GM23338 (cell line): Measurements from ENCODE around the gene ZDHHC8. TPM values are rescaled to one million over a fixed set of nuclear protein-coding genes. Genes with fewer than 3 reads are reported as not detected.

Experiments used
- ATAC-seq: fragments of 200-7000 bp; cut with Tn5 transposase; 3 replicates; pipeline ENCODE4 v1.9.1; 2020
- DNase-seq: peaks from one replicate; pipeline ENCODE4 v3.0.0-alpha.2; 2015; ENCODE audit warnings: low spot score
- H2AFZ ChIP-seq: fragments of 200-600 bp; sonication (generic); 2 replicates; pipeline ENCODE4 v1.8.0; 2016; ENCODE audit warnings: antibody characterized with exemption, mild to moderate bottlenecking, moderate library complexity
- H3F3A ChIP-seq: fragments of 200-600 bp; sonication (generic); replicated peaks from 2 replicates; pipeline ENCODE4 v1.8.0; 2017; ENCODE audit warnings: antibody characterized with exemption, mixed run types, low read depth
- H3K27ac ChIP-seq: fragments of 200-600 bp; sonication (generic); 2 replicates; pipeline ENCODE4 v1.6.1; 2016; ENCODE audit warnings: low read depth
- H3K27me3 ChIP-seq: fragments of 200-600 bp; sonication (generic); 2 replicates; pipeline ENCODE4 v1.8.0; 2016; ENCODE audit warnings: mild to moderate bottlenecking, mixed run types, moderate library complexity; ENCODE audit not compliant: insufficient read depth
- H3K36me3 ChIP-seq: fragments of 200-600 bp; sonication (generic); 2 replicates; pipeline ENCODE4 v1.8.0; 2016; ENCODE audit warnings: mild to moderate bottlenecking; ENCODE audit not compliant: insufficient read depth
- H3K4me1 ChIP-seq: fragments of 200-600 bp; sonication (generic); 2 replicates; pipeline ENCODE4 v1.8.0; 2016; ENCODE audit warnings: mild to moderate bottlenecking, moderate library complexity; ENCODE audit not compliant: insufficient read depth
- H3K4me2 ChIP-seq: fragments of 200-600 bp; sonication (generic); 2 replicates; pipeline ENCODE4 v1.7.1; 2017; ENCODE audit warnings: mixed run types
- H3K4me3 ChIP-seq: fragments of 200-600 bp; sonication (generic); 2 replicates; pipeline ENCODE4 v1.6.1; 2016; ENCODE audit warnings: mixed run types
- H3K79me2 ChIP-seq: fragments of 200-600 bp; sonication (generic); replicated peaks from 2 replicates; pipeline ENCODE4 v1.8.0; 2017; ENCODE audit warnings: mild to moderate bottlenecking; ENCODE audit not compliant: insufficient read depth
- H3K9me2 ChIP-seq: fragments of 200-600 bp; sonication (generic); 2 replicates; pipeline ENCODE4 v1.8.0; 2017; ENCODE audit not compliant: insufficient read depth
- H4K20me1 ChIP-seq: fragments of 200-600 bp; sonication (generic); replicated peaks from 2 replicates; pipeline ENCODE4 v1.8.0; 2017; ENCODE audit warnings: mild to moderate bottlenecking; ENCODE audit not compliant: insufficient read depth
- H3K27ac Mint-ChIP-seq: 2 replicates; pipeline ENCODE4 v1.8.0; 2020; ENCODE audit warnings: inconsistent platforms, mild to moderate bottlenecking, moderate library complexity, mixed read lengths
- H3K27me3 Mint-ChIP-seq: 3 replicates; pipeline ENCODE4 v1.8.0; 2022; ENCODE audit warnings: low read depth, mild to moderate bottlenecking, moderate library complexity, mixed read lengths, inconsistent platforms; ENCODE audit not compliant: insufficient read depth, poor library complexity
- H3K36me3 Mint-ChIP-seq: 3 replicates; pipeline ENCODE4 v1.8.0; 2021; ENCODE audit warnings: low read depth, mild to moderate bottlenecking, inconsistent platforms, moderate library complexity, mixed read lengths
- H3K4me1 Mint-ChIP-seq: 3 replicates; pipeline ENCODE4 v1.8.0; 2020; ENCODE audit warnings: mild to moderate bottlenecking, inconsistent platforms, mixed read lengths
- H3K4me3 Mint-ChIP-seq: 3 replicates; pipeline ENCODE4 v1.8.0; 2021; ENCODE audit warnings: moderate library complexity, mild to moderate bottlenecking, inconsistent platforms, mixed read lengths
- H3K9me3 Mint-ChIP-seq: 3 replicates; pipeline ENCODE4 v1.8.0; 2020; ENCODE audit warnings: moderate library complexity, mild to moderate bottlenecking, inconsistent platforms, mixed read lengths
- ETS1 ChIP-seq: IDR thresholded peaks from 2 replicates; pipeline ENCODE4 v1.6.1; 2016; ENCODE audit warnings: antibody characterized with exemption
- EZH2 ChIP-seq: fragments of 200-600 bp; sonication (generic); IDR thresholded peaks from one replicate; pipeline ENCODE4 v1.8.0; 2017; ENCODE audit warnings: antibody characterized with exemption, mild to moderate bottlenecking, low read depth; ENCODE audit not compliant: unreplicated experiment
- JUNB ChIP-seq: IDR thresholded peaks from one replicate; pipeline ENCODE4 v1.6.1; 2016; ENCODE audit warnings: antibody characterized with exemption; ENCODE audit not compliant: unreplicated experiment
- POLR2AphosphoS5 ChIP-seq: IDR thresholded peaks from 2 replicates; pipeline ENCODE4 v1.6.1; 2016; ENCODE audit warnings: antibody characterized with exemption, low read depth
- REST ChIP-seq: IDR thresholded peaks from one replicate; pipeline ENCODE4 v1.6.1; 2018; ENCODE audit warnings: antibody characterized with exemption; ENCODE audit not compliant: unreplicated experiment
- STAT1 ChIP-seq: IDR thresholded peaks from one replicate; pipeline ENCODE4 v1.6.1; 2016; ENCODE audit warnings: antibody characterized with exemption; ENCODE audit not compliant: unreplicated experiment
- ZNF114 ChIP-seq: fragments of 250-450 bp; sonication (Bioruptor Pico); IDR thresholded peaks from 2 replicates; pipeline ENCODE4 v1.5.0; 2020; ENCODE audit warnings: mild to moderate bottlenecking, moderate library complexity
- ZNF462 ChIP-seq: fragments of 250-450 bp; sonication (Bioruptor Pico); IDR thresholded peaks from 2 replicates; pipeline ENCODE4 v1.5.0; 2020; ENCODE audit warnings: mild to moderate bottlenecking, moderate library complexity
- polyA plus RNA-seq: library from polyadenylated mRNA; unstranded; fragments of >200 nt; fragmentation: Nextera tagmentation; extraction: Ambion mirVana; gene quantifications from 2 replicates; pipeline ENCODE4 v1.2.1, GENCODE V29; 2016
- total RNA-seq: library from RNA; depleted of rRNA; stranded (reverse); fragments of >200 nt; shearing (Covaris generic); gene quantifications from 2 replicates; pipeline ENCODE4 v1.2.3, GENCODE V29; 2014

The ZDHHC8 gene
- total and polyA plus RNA-seq, 2 experiments from 2014 or later = 13.7 to 47.6 TPM

GRCh38 chr22:20138868-20139267, 7.3 kb downstream of the ZDHHC8 start:
- peaks cover 24% of the 10 kb centered on the region for H3K79me2 ChIP-seq
- H3K27ac Mint-ChIP-seq = no peak overlapping the region
- H3K36me3 Mint-ChIP-seq = no peaks in the 10 kb centered on the region
- H3K9me3 Mint-ChIP-seq = no peaks in the 10 kb centered on the region
- no peak overlapping the region for H3K4me3 ChIP-seq
- H3F3A ChIP-seq = no peaks in the 10 kb centered on the region
- H3K9me2 ChIP-seq = no peaks in the 10 kb centered on the region
- TF ChIP-seq REST (no peak), JUNB (no peak), ETS1 (no peak), STAT1 (no peak), ZNF114 (CRISPR knock-in tag) (no peak), POLR2AphosphoS5 (no peak), EZH2 (no peak), ZNF462 (CRISPR knock-in tag) (no peak)
- DNase-seq = no peak
- H2AFZ ChIP-seq = no peak overlapping the region
- no peak overlapping the region for H3K27ac ChIP-seq
- no peaks in the 10 kb centered on the region; the same call in 1 of the 2 replicates for H4K20me1 ChIP-seq
- H3K36me3 ChIP-seq = no peaks in the 10 kb centered on the region
- ATAC-seq = no peak
- no peak overlapping the region for H3K4me2 ChIP-seq
- H3K4me1 Mint-ChIP-seq = no peaks in the 10 kb centered on the region
- no peak overlapping the region for H3K4me3 Mint-ChIP-seq
- H3K27me3 ChIP-seq = no peaks in the 10 kb centered on the region
- no peaks in the 10 kb centered on the region for H3K4me1 ChIP-seq
- H3K27me3 Mint-ChIP-seq = peaks cover 11% of the 10 kb centered on the region
